ENCODE measurements around the gene CDH6.

Gene CDH6

DNA sequence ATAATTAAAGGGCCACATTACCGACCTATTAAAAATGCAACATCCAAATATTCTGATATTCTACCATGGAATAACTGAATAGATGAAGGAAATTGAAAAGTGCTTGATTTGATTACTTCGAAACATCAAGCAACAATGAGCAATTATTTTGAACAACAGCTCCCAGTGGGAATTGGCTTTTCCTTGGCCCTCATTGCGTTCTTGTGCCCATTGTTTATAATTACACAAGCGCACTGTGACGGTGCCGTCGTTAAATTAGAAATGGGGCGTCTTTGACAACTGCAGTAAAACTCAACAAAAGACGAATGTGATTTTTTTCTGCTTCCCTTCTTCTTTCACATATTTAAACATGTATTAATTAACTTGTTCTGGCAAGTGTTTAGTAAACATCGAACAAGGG is 61.6 kb downstream of the CDH6 start:
- no peak for DNase-seq

GRCh38 chr5:31268256-31268655 is 74.8 kb downstream of the CDH6 start:
- no peak for DNase-seq

- no peak for DNase-seq
Observed at GRCh38 chr5:31268686-31269085, 75.2 kb downstream of the CDH6 start.

- DNase-seq, result no peak
Observed at GRCh38 chr5:31269259-31269658, 75.8 kb downstream of the CDH6 start.

DNA sequence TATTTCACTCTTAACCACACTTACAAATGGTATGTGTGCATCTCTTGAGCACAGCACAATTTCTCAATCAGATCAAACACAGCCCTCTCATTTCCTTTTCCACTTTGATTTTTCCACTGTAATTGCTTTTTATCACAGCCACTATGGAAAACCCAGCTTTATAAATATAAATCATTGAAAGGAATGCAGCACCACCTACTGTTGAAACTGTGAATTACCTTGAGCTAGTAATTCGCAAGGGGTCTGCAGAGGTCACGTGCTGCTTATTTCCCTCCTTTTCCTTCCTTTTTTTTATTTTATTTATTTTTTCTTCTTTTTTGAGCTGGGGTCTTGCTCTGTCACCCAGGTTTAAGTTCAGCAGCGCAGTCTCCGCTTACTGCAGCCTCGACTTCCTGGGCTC is 76.9 kb downstream of the CDH6 start:
- peak; percentile 38 to 42 for DNase-seq

- no peak for DNase-seq
Observed at GRCh38 chr5:31271567-31271966, 78.1 kb downstream of the CDH6 start.

DNA sequence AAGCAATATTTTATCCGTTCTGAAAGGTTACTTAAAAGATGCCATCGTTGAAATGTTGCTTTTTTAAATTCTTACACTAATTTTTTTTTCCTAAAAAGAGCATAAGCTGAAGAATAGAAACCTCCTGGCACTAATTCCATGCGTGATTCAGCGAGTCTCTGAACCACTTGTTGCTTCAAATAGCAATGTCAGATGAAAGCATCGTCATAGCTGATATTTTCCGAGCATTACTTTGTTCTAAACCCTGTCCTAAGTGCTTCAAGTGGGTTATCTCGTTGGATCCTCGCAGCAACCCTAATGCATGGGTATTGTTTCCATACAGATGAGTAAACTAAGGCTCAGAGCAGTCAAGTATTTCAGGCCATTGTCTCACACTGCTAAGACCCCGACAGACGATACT is 79.7 kb downstream of the CDH6 start:
- no peak for DNase-seq

DNA sequence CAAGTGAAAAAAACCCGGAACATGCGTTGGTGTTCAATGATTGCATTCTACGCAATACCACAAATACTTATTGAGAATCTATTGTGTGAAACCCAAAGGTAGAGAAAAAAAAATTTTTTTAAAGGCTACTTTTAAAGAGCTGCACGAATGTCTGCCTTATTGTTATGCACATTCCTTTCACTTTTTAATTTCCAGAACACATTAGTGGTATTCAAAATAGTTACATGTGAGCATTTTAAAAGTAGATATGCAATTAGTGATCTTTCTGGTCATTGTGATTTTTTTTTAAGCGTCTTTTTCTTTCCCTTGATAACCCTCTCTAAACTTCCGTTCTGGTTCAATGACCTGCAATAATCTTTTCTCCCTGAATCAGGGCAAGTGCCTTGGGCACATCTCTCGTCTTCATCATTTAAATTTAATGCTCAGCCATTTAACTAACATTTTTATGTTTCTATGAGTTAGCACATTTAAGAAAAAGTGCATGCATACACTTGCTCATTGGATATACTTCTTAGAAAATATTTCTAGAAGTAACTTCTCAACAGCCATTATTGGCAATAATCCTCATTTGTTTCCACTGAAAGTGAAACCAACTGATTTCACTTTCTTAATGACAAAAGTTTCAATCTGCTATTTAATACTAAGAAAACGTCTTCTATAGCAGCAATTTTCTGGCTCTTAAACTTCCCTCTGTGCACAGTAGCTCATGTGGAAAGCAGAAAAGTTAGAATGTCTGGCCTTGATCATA is 80.3 kb downstream of the CDH6 start:
- no peak for DNase-seq

- no peak for DNase-seq
Observed at GRCh38 chr5:31280210-31280609, 86.7 kb downstream of the CDH6 start.

- no peak for DNase-seq
Observed at GRCh38 chr5:31283326-31283725, 89.8 kb downstream of the CDH6 start.

DNA sequence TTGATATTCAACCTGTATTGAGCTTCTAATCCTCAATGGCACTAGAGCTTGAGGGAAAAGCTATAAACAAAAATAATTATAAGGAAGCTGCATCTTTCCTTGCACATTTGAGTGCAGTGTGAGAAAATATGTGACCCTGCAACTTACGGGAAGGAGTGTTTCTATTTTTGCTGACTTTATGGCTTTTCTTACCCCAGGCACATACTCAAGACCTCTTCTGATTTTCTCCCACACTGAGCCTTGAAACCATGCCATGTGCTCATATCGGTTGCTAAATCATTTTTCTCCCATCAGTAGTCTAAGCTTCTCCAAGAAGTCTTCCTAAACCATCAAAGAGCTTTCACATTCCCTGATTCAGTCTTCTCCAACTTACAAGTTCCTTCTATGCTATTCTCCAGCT is 91.5 kb downstream of the CDH6 start:
- DNase-seq, result no peak

DNA sequence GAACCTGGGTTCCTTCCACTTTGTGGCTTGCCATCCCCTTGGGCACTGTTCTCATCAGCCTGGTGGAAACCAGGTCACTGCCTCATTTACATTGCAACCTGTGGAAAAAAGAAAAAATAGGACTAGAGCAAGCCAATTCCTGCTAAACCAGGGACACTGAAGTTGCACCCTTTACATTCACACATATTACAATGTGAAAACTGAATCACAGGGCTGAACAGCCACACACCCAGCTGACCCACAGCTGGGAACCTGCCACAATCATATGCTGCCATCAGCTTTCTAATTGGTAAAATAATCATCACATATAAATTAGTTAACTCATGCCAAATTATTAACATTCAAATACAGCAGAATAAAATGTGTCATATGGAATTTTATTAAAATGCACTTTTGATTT is 94.5 kb downstream of the CDH6 start:
- no peak for DNase-seq

DNA sequence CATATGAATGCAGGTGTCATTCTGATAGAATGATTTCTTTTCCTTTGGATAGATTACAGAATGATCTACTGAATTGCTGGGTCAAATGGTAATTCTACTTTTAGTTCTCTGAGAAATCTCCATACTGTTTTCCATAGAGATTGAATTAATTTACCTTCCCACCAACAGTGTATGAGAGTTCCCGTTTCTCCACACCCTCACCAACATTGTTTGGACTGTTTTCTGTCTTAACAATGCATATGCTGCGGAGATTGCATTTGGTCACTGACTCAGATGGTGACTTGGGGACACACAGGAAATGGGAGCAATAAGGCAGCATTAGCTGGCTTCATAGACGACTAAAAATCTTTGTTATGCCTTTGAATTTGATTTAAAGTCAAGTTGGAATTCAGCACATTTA is 95.9 kb downstream of the CDH6 start:
- DNase-seq, result no peak

DNA sequence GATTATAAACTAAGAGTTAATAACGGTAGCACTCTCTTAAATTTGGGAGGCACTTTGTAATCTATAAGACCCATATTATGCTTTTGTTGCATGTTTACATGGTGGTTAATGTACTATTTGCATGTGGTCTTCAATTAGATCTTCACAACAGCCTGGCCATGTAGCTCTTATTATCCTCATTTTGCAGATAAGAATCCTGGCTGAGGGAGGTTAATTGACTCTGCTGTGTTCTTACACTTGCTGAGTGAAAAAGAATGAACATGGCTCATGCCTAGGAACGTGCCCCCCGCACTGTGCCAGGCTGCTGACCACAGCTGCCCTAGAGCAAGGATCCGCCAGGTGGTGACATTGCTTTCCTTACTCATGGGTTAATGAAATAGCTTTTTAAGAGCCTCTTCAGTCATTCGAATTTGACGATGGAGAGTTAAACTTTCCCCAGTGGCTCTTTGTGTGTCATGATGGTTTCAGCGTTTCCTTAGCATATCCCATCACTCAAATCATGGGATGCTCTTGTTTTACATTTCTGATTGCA is 97.9 kb downstream of the CDH6 start:
- no peak for DNase-seq

- no peak for DNase-seq
Observed at GRCh38 chr5:31300501-31300900, 107.0 kb downstream of the CDH6 start.

- no peak for DNase-seq
Observed at GRCh38 chr5:31301833-31302232, 108.3 kb downstream of the CDH6 start.

GRCh38 chr5:31303688-31304087 is 110.2 kb downstream of the CDH6 start:
- DNase-seq, result no peak

GRCh38 chr5:31317665-31318064 is 124.2 kb downstream of the CDH6 start:
- DNase-seq, result no peak

- no peak for DNase-seq
Observed at GRCh38 chr5:31319335-31319734, 125.8 kb downstream of the CDH6 start.

DNA sequence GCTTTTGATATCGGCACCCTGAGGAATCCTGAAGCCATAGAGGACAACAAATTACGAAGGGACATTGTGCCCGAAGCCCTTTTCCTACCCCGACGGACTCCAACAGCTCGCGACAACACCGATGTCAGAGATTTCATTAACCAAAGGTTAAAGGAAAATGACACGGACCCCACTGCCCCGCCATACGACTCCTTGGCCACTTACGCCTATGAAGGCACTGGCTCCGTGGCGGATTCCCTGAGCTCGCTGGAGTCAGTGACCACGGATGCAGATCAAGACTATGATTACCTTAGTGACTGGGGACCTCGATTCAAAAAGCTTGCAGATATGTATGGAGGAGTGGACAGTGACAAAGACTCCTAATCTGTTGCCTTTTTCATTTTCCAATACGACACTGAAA is 129.5 kb downstream of the CDH6 start:
- no peak for DNase-seq

GRCh38 chr5:31324842-31325241 is 131.4 kb downstream of the CDH6 start:
- DNase-seq, result no peak

DNA sequence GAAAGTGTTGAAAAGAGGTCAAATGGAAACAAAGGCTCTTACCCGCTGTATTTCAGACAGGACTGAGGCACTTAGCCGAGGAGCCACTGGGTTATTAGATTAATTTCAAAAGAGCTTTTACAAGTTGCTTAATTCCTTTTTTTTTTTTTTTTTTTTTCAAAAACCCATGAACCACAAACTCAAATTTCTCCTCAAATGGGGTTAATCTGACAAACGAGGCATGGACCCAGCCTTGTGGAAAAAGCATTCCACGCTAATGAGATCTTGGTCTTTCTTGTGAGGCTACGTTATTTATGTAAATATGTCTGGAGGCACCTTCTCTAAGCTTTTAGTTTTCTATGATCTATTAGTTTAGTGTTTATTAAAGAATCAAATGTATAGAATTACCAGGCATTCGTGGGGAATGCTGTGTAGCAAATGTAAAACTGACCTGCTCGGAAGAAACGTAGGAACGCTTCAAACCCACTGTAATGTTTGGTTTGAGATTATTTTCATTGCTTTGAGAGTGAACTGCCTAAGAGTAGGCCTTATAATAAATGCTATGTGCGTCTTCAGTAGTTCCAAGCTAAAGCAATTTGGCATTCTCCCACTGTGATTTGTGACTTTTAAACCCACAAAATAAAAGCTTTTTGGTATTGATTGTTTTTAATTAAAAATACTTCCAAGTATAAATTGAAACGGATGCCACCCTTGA is 134.7 kb downstream of the CDH6 start:
- no peak for DNase-seq

GRCh38 chr5:31329715-31330114 is 136.2 kb downstream of the CDH6 start:
- no peak for DNase-seq

DNA sequence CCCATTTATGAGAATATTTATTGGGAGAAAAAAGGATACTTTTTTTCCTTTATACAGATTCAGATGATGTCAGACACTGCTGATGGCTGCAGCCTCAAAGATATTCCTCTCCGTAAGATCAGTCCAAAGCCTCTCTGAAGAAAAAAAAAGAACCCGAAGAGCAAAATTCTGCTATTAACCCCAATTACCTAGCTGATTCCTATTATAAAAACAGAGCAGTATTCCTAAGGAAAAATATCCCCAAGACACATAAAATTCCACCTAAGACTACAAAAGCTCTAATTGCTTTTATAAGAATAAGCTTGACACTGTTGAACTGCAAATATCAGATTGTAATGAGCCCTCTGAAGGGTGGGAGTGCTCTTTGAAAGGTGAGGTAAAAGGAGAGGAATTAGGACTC is 138.7 kb downstream of the CDH6 start:
- DNase-seq, result no peak

- DNase-seq, result no peak
Observed at GRCh38 chr5:31333475-31333874, 140.0 kb downstream of the CDH6 start.

All from SHP77 (cell line).